Ishikawa (cell line): Measurements from ENCODE around the gene IL17RA.

Source experiments
- CEBPB ChIP-seq: IDR thresholded peaks from 2 replicates; pipeline ENCODE4 v1.6.1; 2012
- CREB1 ChIP-seq: IDR thresholded peaks from 2 replicates; pipeline ENCODE4 v1.6.1; 2012; ENCODE audit warnings: low read depth
- EGR1 ChIP-seq: IDR thresholded peaks from 2 replicates; pipeline ENCODE4 v1.6.1; 2012
- EP300 ChIP-seq: IDR thresholded peaks from 2 replicates; pipeline ENCODE4 v1.6.1; 2012; ENCODE audit warnings: borderline replicate concordance
- FOXM1 ChIP-seq: IDR thresholded peaks from 2 replicates; pipeline ENCODE4 v1.6.1; 2012; ENCODE audit warnings: low read depth, borderline replicate concordance
- MAX ChIP-seq: IDR thresholded peaks from 2 replicates; pipeline ENCODE4 v1.6.1; 2012
- NFIC ChIP-seq: IDR thresholded peaks from 2 replicates; pipeline ENCODE4 v1.6.1; 2012
- RAD21 ChIP-seq: IDR thresholded peaks from 2 replicates; pipeline ENCODE4 v1.6.1; 2012; ENCODE audit warnings: low read depth
- REST ChIP-seq: IDR thresholded peaks from 2 replicates; pipeline ENCODE4 v1.6.1; 2012; ENCODE audit warnings: low read depth, mild to moderate bottlenecking
- TAF1 ChIP-seq: IDR thresholded peaks from 2 replicates; pipeline ENCODE4 v1.6.1; 2012; ENCODE audit warnings: low read depth, mild to moderate bottlenecking
- TCF12 ChIP-seq: IDR thresholded peaks from 2 replicates; pipeline ENCODE4 v1.6.1; 2012; ENCODE audit warnings: low read depth
- TEAD4 ChIP-seq: IDR thresholded peaks from 2 replicates; pipeline ENCODE4 v1.6.1; 2012
- USF1 ChIP-seq: IDR thresholded peaks from 2 replicates; pipeline ENCODE4 v1.6.1; 2012
- YY1 ChIP-seq: IDR thresholded peaks from 2 replicates; pipeline ENCODE4 v1.6.1; 2012; ENCODE audit warnings: low read depth
- ZBTB7A ChIP-seq: IDR thresholded peaks from 2 replicates; pipeline ENCODE4 v1.6.1; 2012; ENCODE audit warnings: low read depth

IL17RA gene

GRCh38 chr22:17135153-17135760, 50.5 kb downstream of the IL17RA start:
- no peak for TF ChIP-seq YY1
- TF ChIP-seq REST, result no peak
- no peak for TF ChIP-seq TCF12
- no peak for TF ChIP-seq RAD21
- TF ChIP-seq CREB1, result no peak
- no peak for TF ChIP-seq ZBTB7A
- no peak for TF ChIP-seq EP300

GRCh38 chr22:17137170-17137569, 52.4 kb downstream of the IL17RA start:
- TF ChIP-seq EGR1 (no peak), EP300 (no peak), TCF12 (no peak), CEBPB (no peak), CREB1 (no peak), TAF1 (no peak), YY1 (no peak), MAX (no peak), REST (no peak), NFIC (no peak), USF1 (no peak), ZBTB7A (no peak), TEAD4 (no peak), RAD21 (no peak), FOXM1 (no peak)

GRCh38 chr22:17137861-17138425, 53.1 kb downstream of the IL17RA start:
- TF ChIP-seq USF1, result no peak
- no peak for TF ChIP-seq TEAD4
- no peak for TF ChIP-seq CREB1
- TF ChIP-seq YY1, result no peak
- no peak for TF ChIP-seq REST
- TF ChIP-seq EP300, result no peak
- TF ChIP-seq RAD21, result no peak
- no peak for TF ChIP-seq NFIC
- TF ChIP-seq ZBTB7A, result no peak
- no peak for TF ChIP-seq TAF1
- TF ChIP-seq TCF12, result no peak
- TF ChIP-seq FOXM1, result no peak
- no peak for TF ChIP-seq MAX
- TF ChIP-seq CEBPB, result no peak
- TF ChIP-seq EGR1, result no peak

- no peak for TF ChIP-seq USF1
- no peak for TF ChIP-seq REST
Observed at GRCh38 chr22:17138513-17138912, 53.7 kb downstream of the IL17RA start.
